ENCODE data around the gene TRABD2B.

TRABD2B gene

GRCh38 chr1:47970882-47971281, 26.3 kb downstream of the TRABD2B start:
- no peak for DNase-seq (ENCODE audit: low read depth)
- no peak overlapping the region for H3K4me3 ChIP-seq (replicated peaks; ENCODE audit: low read depth, low read length)
- TF ChIP-seq CTCF (IDR thresholded peaks at IDR 0.05; ENCODE audit: low read length, missing control alignments) = no peak

- DNase-seq (ENCODE audit: low read depth) = no peak
- no peak for TF ChIP-seq CTCF (IDR thresholded peaks at IDR 0.05; ENCODE audit: low read length, missing control alignments)
- H3K4me3 ChIP-seq (replicated peaks; ENCODE audit: low read depth, low read length) = no peak overlapping the region
These were observed 27.7 kb downstream of the TRABD2B start for GRCh38 chr1:47969478-47969877.

GRCh38 chr1:47968556-47968888, 28.7 kb downstream of the TRABD2B start:
- DNase-seq (ENCODE audit: low read depth) = no peak
- no peak for TF ChIP-seq CTCF (IDR thresholded peaks at IDR 0.05; ENCODE audit: low read length, missing control alignments)
- H3K4me3 ChIP-seq (replicated peaks; ENCODE audit: low read depth, low read length) = no peak overlapping the region

- TF ChIP-seq CTCF (IDR thresholded peaks at IDR 0.05; ENCODE audit: low read length, missing control alignments) = no peak
- DNase-seq (ENCODE audit: low read depth) = no peak
- H3K4me3 ChIP-seq (replicated peaks; ENCODE audit: low read depth, low read length) = no peak overlapping the region
These were observed 29.2 kb downstream of the TRABD2B start for GRCh38 chr1:47967864-47968555.

- no peak for TF ChIP-seq CTCF (IDR thresholded peaks at IDR 0.05; ENCODE audit: low read length, missing control alignments)
- no peak overlapping the region for H3K4me3 ChIP-seq (replicated peaks; ENCODE audit: low read depth, low read length)
- no peak for DNase-seq (ENCODE audit: low read depth)
These were observed 31.4 kb downstream of the TRABD2B start for GRCh38 chr1:47965816-47966215.

- DNase-seq (ENCODE audit: low read depth) = no peak
- H3K4me3 ChIP-seq (replicated peaks; ENCODE audit: low read depth, low read length) = no peak overlapping the region
- no peak for TF ChIP-seq CTCF (IDR thresholded peaks at IDR 0.05; ENCODE audit: low read length, missing control alignments)
These were observed 32.5 kb downstream of the TRABD2B start for GRCh38 chr1:47964636-47965035.

Measured in fibroblast of pulmonary artery (primary cell).